K562 (cell line): ENCODE results near the gene NOL8. TPM values are rescaled to one million over a fixed set of nuclear protein-coding genes. Genes with fewer than 3 reads are reported as not detected.
A peak's percentile ranks its signal among the peaks of the same experiment; 100 is the strongest.

Experiments
- ASH1L ChIP-seq: fragments of 450-650 bp; IDR thresholded peaks from 2 replicates; pipeline ENCODE4 v1.6.1; 2018; ENCODE audit warnings: borderline replicate concordance, mild to moderate bottlenecking, low read depth; ENCODE audit not compliant: partially characterized antibody
- CBX3 ChIP-seq, 2 experiments: IDR thresholded peaks; 1 replicate in 1 of 2; 2 replicates in 1 of 2; pipeline ENCODE4 v1.6.1; 2012; ENCODE audit warnings: inconsistent platforms in 2 of 2, low read length in 2 of 2, borderline replicate concordance in 1 of 2, control low read depth in 1 of 2
- CTBP1 ChIP-seq: fragments of 450-650 bp; IDR thresholded peaks from 2 replicates; pipeline ENCODE4 v1.6.1; 2016; ENCODE audit warnings: borderline replicate concordance
- ELF1 ChIP-seq: fragments of 200-800 bp; sonication (Bioruptor generic); IDR thresholded peaks from 2 replicates; pipeline ENCODE4 v1.6.1; 2016; ENCODE audit warnings: missing genetic modification characterization, missing compliant biosample characterization
- FOS ChIP-seq: IDR thresholded peaks from 3 replicates; pipeline ENCODE4 v1.6.1; 2011; ENCODE audit not compliant: insufficient read length; ENCODE audit errors: extremely low read depth
- GABPA ChIP-seq: fragments of 200-800 bp; sonication (Bioruptor generic); conservative IDR thresholded peaks from 2 replicates; pipeline ENCODE4 v1.6.1; 2016; ENCODE audit warnings: low read depth, missing genetic modification characterization, missing compliant biosample characterization
- HCFC1 ChIP-seq: IDR thresholded peaks from 2 replicates; pipeline ENCODE4 v1.6.1; 2012; ENCODE audit warnings: low read depth, low read length, improper control_type of control experiment
- HSF4 ChIP-seq: fragments of 250-450 bp; sonication (Bioruptor Pico); IDR thresholded peaks from 2 replicates; pipeline ENCODE4 v2.1.2; 2022; ENCODE audit warnings: mild to moderate bottlenecking, moderate library complexity, borderline replicate concordance
- ILK ChIP-seq: fragments of 450-650 bp; IDR thresholded peaks from 2 replicates; pipeline ENCODE4 v1.6.1; 2016; ENCODE audit warnings: missing genetic modification characterization, low read depth, mild to moderate bottlenecking, missing compliant biosample characterization, moderate library complexity, borderline replicate concordance
- MTA2 ChIP-seq: fragments of 450-650 bp; IDR thresholded peaks from 2 replicates; pipeline ENCODE4 v1.6.1; 2016; ENCODE audit warnings: low read depth
- NBN ChIP-seq: fragments of 450-650 bp; IDR thresholded peaks from 2 replicates; pipeline ENCODE4 v1.6.1; 2016; ENCODE audit warnings: low read depth, mild to moderate bottlenecking
- NR2C2 ChIP-seq, 2 experiments: fragments of 200-800 bp in 1 of 2; sonication (Bioruptor generic) in 1 of 2; sonication (generic) in 1 of 2; formaldehyde crosslinking in 1 of 2; IDR thresholded peaks; 2 replicates each; pipeline versions ENCODE4 v1.6.1 to v1.8.0; 2016 to 2022; ENCODE audit warnings: mild to moderate bottlenecking in 1 of 2, missing compliant biosample characterization in 1 of 2, missing genetic modification characterization in 1 of 2, missing genetic modification reagents in 1 of 2
- PML ChIP-seq: IDR thresholded peaks from 2 replicates; pipeline ENCODE4 v1.6.1; 2012; ENCODE audit warnings: low read length, inconsistent platforms
- RNF2 ChIP-seq: sonication (generic); IDR thresholded peaks from 2 replicates; pipeline ENCODE4 v1.6.1; 2016
- SIN3B ChIP-seq: fragments of 450-650 bp; IDR thresholded peaks from 2 replicates; pipeline ENCODE4 v1.6.1; 2017; ENCODE audit warnings: low read depth, mild to moderate bottlenecking, moderate library complexity
- SIX5 ChIP-seq, 2 experiments: IDR thresholded peaks; 2 replicates each; pipeline ENCODE4 v1.6.1; 2011; ENCODE audit warnings: low read length in 2 of 2, borderline replicate concordance in 1 of 2, low read depth in 1 of 2, mild to moderate bottlenecking in 1 of 2, moderate library complexity in 1 of 2; ENCODE audit not compliant: insufficient read depth in 1 of 2
- SRF ChIP-seq, 2 experiments: fragments of 250-450, 450-650 bp in 1 of 2; sonication (Bioruptor Pico) in 1 of 2; sonication (generic) in 1 of 2; formaldehyde crosslinking; IDR thresholded peaks; 2 replicates each; pipeline versions ENCODE4 v1.5.0 to v1.5.1; 2020 to 2022; ENCODE audit warnings: mild to moderate bottlenecking in 1 of 2, missing genetic modification reagents in 1 of 2
- TAF9B ChIP-seq: fragments of 450-650 bp; IDR thresholded peaks from 2 replicates; pipeline ENCODE4 v1.6.1; 2018; ENCODE audit warnings: mild to moderate bottlenecking; ENCODE audit not compliant: partially characterized antibody
- TCF7L2 ChIP-seq: fragments of 150-350 bp; IDR thresholded peaks from 2 replicates; pipeline ENCODE4 v1.6.1; 2016; ENCODE audit warnings: low read depth, mild to moderate bottlenecking, low read length, moderate library complexity
- ZNF586 ChIP-seq: fragments of 450-650 bp; formaldehyde crosslinking; conservative IDR thresholded peaks from 2 replicates; pipeline ENCODE4 v1.4.0; 2020; ENCODE audit warnings: mild to moderate bottlenecking, moderate library complexity
- ZNF830 ChIP-seq: fragments of 250-450 bp; sonication (Bioruptor Pico); IDR thresholded peaks from 2 replicates; pipeline ENCODE4 v1.5.0; 2021; ENCODE audit warnings: mild to moderate bottlenecking
- polyA plus RNA-seq, 8 experiments: library from polyadenylated mRNA; depleted of rRNA in 4 of 8; stranded (reverse) in 5 of 8; unstranded in 3 of 8; fragments of >200 nt; fragmentation: Nextera tagmentation in 2 of 8; fragmentation: Illumina TruSeq in 1 of 8; extraction: Ambion mirVana in 2 of 8; extraction: Trizol in 1 of 8; gene quantifications; 2 replicates each; pipeline versions ENCODE4 v1.2.1 to v1.2.3, GENCODE V29; 2011 to 2014; ENCODE audit warnings: inconsistent platforms in 1 of 8, missing spikeins in 1 of 8
- total RNA-seq, 7 experiments: library from RNA; depleted of rRNA in 6 of 7; stranded (reverse); fragments of >200 nt in 6 of 7; fragmentation: Illumina TruSeq in 2 of 7; extraction: Trizol in 2 of 7; gene quantifications; 2 replicates each; pipeline versions ENCODE4 v1.2.1 to v1.2.3, GENCODE V29; 2011 to 2021; ENCODE audit warnings: low replicate concordance in 1 of 7
- TF ChIP-seq, protein P1 (sequence below): IDR thresholded peaks from 2 replicates; pipeline ENCODE4 v1.6.1; 2011; ENCODE audit warnings: borderline replicate concordance, low read depth, mild to moderate bottlenecking, moderate library complexity, low read length; ENCODE audit not compliant: insufficient read depth, poor library complexity, severe bottlenecking
- TF ChIP-seq, protein P2 (sequence below): fragments of 450-650 bp; formaldehyde crosslinking; IDR thresholded peaks from 2 replicates; pipeline ENCODE4 v1.4.0; 2022; ENCODE audit warnings: mild to moderate bottlenecking, moderate library complexity
- TF ChIP-seq, protein P3 (sequence below): sonication (generic); formaldehyde crosslinking; IDR thresholded peaks from 2 replicates; pipeline ENCODE4 v1.9.0; 2022; ENCODE audit warnings: mild to moderate bottlenecking, missing genetic modification reagents

The NOL8 gene
- total and polyA plus RNA-seq, 9 of the 15 experiments (the other 6 are each of a cell fraction or from before 2014, with no cell fraction given) = 51.3 to 91.5 (median 58.7) TPM

DNA sequence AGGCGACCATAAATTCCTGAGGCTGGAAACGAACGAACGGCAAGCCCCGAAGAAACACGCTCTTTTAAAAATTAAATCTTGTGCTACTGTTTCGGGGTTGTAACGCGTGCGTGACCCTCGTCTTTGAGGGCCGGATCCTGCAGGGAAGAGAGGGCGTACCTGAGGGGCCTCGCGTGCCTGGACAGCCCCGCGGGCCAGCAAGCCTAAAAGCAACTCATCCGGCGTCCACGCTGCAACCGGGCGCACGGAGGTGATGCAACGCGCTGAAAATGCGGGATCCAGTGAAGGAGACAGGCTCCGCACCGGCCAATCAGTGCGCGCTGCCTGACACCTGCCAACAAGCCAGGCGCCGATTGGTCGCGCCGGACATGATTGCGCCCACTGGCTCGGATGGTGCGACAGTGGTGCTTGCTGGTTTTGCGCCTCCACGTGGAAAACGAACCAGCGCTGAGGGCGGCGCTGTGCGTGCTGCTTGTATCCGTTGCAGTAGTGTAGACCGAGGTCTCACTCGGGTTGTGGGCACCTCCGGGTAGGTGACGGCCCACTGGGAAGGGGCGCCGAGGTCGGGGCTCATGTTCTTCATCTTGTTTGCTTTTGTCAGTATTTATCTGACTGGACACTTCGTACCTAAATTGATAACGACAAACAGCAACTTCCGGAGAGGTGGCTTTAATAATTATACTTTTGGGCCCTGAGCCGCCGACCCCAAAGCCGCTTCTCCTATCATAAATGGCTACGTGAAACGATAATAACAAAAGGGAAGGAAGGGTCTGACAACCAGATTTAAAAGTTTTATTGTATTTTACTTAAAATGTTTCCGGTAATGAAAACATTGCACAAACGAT, 31.5 kb downstream of the NOL8 start, which contains the start of gene IARS1 (continued):
- TF ChIP-seq, protein P1, sequence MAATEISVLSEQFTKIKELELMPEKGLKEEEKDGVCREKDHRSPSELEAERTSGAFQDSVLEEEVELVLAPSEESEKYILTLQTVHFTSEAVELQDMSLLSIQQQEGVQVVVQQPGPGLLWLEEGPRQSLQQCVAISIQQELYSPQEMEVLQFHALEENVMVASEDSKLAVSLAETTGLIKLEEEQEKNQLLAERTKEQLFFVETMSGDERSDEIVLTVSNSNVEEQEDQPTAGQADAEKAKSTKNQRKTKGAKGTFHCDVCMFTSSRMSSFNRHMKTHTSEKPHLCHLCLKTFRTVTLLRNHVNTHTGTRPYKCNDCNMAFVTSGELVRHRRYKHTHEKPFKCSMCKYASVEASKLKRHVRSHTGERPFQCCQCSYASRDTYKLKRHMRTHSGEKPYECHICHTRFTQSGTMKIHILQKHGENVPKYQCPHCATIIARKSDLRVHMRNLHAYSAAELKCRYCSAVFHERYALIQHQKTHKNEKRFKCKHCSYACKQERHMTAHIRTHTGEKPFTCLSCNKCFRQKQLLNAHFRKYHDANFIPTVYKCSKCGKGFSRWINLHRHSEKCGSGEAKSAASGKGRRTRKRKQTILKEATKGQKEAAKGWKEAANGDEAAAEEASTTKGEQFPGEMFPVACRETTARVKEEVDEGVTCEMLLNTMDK = peak; percentile 51
- TF ChIP-seq HSF4 (no peak), ZNF830 (CRISPR knock-in tag) (no peak), CTBP1 (peak; percentile 91), ZNF586 (CRISPR knock-in tag) (peak; percentile 92), RNF2 (peak; percentile 88), ASH1L (peak; percentile 93), ILK (no peak), NR2C2 (CRISPR knock-in tag; IDR thresholded peaks at IDR 0.05) (peak; percentile 70; the same call in 1 of the 2 replicates), NR2C2 (tag; IDR thresholded peaks at IDR 0.05) (peak; percentile 63), FOS (peak; percentile 99), HCFC1 (peak; percentile 78), NBN (no peak; the same call in 1 of the 2 replicates), SRF (CRISPR knock-in tag; IDR thresholded peaks at IDR 0.05) (peak in 1 of 2 experiments; percentile 74; a peak in 2 of 4 replicates), GABPA (tag) (no peak; the same call in none of the 2 replicates), ELF1 (0 out of 2 replicates have a peak, but pooled peaks have one; percentile 34), TCF7L2 (0 out of 2 replicates have a peak, but pooled peaks have one; percentile 11), CBX3 (IDR thresholded peaks at IDR 0.05; ENCODE audit: borderline replicate concordance in 1 of 2, low read length in 2 of 2) (0 out of 3 replicates have a peak, but pooled peaks of 1 of the 2 experiments have one; percentile 22), SIX5 (IDR thresholded peaks at IDR 0.05; ENCODE audit: borderline replicate concordance in 1 of 2, insufficient read depth in 1 of 2, low read depth in 1 of 2, low read length in 2 of 2) (no peak), MTA2 (no peak), TAF9B (peak; percentile 87), SIN3B (peak; percentile 90), PML (peak; percentile 83)
- TF ChIP-seq, protein P2, sequence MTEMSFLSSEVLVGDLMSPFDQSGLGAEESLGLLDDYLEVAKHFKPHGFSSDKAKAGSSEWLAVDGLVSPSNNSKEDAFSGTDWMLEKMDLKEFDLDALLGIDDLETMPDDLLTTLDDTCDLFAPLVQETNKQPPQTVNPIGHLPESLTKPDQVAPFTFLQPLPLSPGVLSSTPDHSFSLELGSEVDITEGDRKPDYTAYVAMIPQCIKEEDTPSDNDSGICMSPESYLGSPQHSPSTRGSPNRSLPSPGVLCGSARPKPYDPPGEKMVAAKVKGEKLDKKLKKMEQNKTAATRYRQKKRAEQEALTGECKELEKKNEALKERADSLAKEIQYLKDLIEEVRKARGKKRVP (CRISPR knock-in tag) = peak; percentile 100
- TF ChIP-seq, protein P3, sequence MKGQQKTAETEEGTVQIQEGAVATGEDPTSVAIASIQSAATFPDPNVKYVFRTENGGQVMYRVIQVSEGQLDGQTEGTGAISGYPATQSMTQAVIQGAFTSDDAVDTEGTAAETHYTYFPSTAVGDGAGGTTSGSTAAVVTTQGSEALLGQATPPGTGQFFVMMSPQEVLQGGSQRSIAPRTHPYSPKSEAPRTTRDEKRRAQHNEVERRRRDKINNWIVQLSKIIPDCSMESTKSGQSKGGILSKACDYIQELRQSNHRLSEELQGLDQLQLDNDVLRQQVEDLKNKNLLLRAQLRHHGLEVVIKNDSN = peak; percentile 78
